Tibial nerve (tissue), 3 donors: ENCODE results near the gene CNTNAP5.

Source experiments
- POLR2A ChIP-seq, 2 donors: fragments of 450-650 bp; IDR thresholded peaks; one replicate each; pipeline ENCODE4 v1.6.1; 2017; ENCODE audit warnings: antibody characterized with exemption in 2 of 2, mild to moderate bottlenecking in 2 of 2, moderate library complexity in 2 of 2
- TF ChIP-seq, protein P1 (sequence below), 5 experiments: fragments of 200-600 bp in 3 of 5; fragments of 450-650 bp in 2 of 5; sonication (generic) in 3 of 5; IDR thresholded peaks; one replicate each; pipeline ENCODE4 v1.5.1; 2016 to 2019; ENCODE audit warnings: antibody characterized with exemption in 5 of 5, mild to moderate bottlenecking in 3 of 5, moderate library complexity in 2 of 5

DNA sequence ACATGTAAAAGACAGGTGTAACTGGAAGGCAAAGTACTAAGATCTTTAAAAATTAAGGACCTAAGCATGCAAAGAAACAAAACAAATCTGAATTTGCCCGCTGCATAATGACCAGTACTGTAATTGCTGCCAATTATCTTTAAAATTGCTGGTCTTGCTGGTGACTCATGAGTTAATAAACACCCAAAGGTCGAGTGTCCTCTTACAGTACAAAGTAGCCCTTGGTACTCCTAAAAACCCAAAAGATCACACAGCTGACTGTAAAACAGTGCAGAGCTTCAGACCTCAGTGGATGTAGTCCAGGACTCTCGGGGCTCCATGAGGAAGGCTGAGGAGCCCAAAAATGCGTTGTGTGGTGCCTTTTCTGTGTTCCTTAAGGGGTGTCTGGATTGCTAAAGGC lies 308.7 kb downstream of the CNTNAP5 start:
- TF ChIP-seq, protein P1, sequence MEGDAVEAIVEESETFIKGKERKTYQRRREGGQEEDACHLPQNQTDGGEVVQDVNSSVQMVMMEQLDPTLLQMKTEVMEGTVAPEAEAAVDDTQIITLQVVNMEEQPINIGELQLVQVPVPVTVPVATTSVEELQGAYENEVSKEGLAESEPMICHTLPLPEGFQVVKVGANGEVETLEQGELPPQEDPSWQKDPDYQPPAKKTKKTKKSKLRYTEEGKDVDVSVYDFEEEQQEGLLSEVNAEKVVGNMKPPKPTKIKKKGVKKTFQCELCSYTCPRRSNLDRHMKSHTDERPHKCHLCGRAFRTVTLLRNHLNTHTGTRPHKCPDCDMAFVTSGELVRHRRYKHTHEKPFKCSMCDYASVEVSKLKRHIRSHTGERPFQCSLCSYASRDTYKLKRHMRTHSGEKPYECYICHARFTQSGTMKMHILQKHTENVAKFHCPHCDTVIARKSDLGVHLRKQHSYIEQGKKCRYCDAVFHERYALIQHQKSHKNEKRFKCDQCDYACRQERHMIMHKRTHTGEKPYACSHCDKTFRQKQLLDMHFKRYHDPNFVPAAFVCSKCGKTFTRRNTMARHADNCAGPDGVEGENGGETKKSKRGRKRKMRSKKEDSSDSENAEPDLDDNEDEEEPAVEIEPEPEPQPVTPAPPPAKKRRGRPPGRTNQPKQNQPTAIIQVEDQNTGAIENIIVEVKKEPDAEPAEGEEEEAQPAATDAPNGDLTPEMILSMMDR (IDR thresholded peaks at IDR 0.05): no peak
- no peak for TF ChIP-seq POLR2A (IDR thresholded peaks at IDR 0.05)
